ENCODE measurements around the gene ARHGAP18. TPM values are rescaled to one million over a fixed set of nuclear protein-coding genes. Genes with fewer than 3 reads are reported as not detected.
A peak's percentile ranks its signal among the peaks of the same experiment; 100 is the strongest.

Gene ARHGAP18
- polyA plus RNA-seq, 1 of the 3 experiments (the other 2 are of a cell fraction), result 25.0 TPM

GRCh38 chr6:129701721-129702455 is 8.1 kb downstream of the ARHGAP18 start (continued):
- TF ChIP-seq FOSL2 (IDR thresholded peaks at IDR 0.05; ENCODE audit: borderline replicate concordance, low read depth) (peak; percentile 69; the same call in 1 of the 2 replicates), ELF1 (IDR thresholded peaks at IDR 0.05) (no peak), NRF1 (IDR thresholded peaks at IDR 0.05; ENCODE audit: low read depth, low read length) (no peak), GABPA (IDR thresholded peaks at IDR 0.05; ENCODE audit: low read depth) (no peak), RCOR1 (IDR thresholded peaks at IDR 0.05; ENCODE audit: low read length) (no peak), EP300 (IDR thresholded peaks at IDR 0.05; ENCODE audit: borderline replicate concordance in 1 of 2, low read depth in 1 of 2, low read length in 1 of 2) (peak in 1 of 2 experiments; percentile 52; a peak in 1 of 4 replicates), EZH2phosphoT487 (IDR thresholded peaks at IDR 0.05; ENCODE audit: borderline replicate concordance, low read depth) (no peak), RFX5 (IDR thresholded peaks at IDR 0.05; ENCODE audit: low read length) (no peak), PBX3 (IDR thresholded peaks at IDR 0.05) (peak; percentile 75), USF2 (IDR thresholded peaks at IDR 0.05; ENCODE audit: borderline replicate concordance, low read depth, low read length) (no peak)

GRCh38 chr6:129700666-129701065 is 9.3 kb downstream of the ARHGAP18 start:
- 69% methylated on average over 2 of the region's 2 CpGs for WGBS (ENCODE audit: low lambda C conversion rate)
- Histone ChIP-seq H3K4me1 (ENCODE audit: control insufficient read depth in 1 of 2, insufficient read depth in 2 of 2, low read depth in 1 of 2, low read length in 1 of 2) (peaks cover 0 to 63% of the 10 kb centered on the region in 2 experiments; a peak in 2 of 4 replicates), H3K27me3 (ENCODE audit: insufficient read depth) (no peaks in the 10 kb centered on the region), H4K20me1 (ENCODE audit: insufficient read depth) (no peaks in the 10 kb centered on the region; the same call in 1 of the 2 replicates), H2AFZ (ENCODE audit: low read depth) (no peak overlapping the region), H3K4me2 (peak overlapping the region; percentile 80; the same call in 1 of the 2 replicates), H3K79me2 (ENCODE audit: insufficient read depth) (peaks cover 99% of the 10 kb centered on the region), H3K36me3 (replicated peaks in 1 of 2; ENCODE audit: control insufficient read depth in 1 of 2, insufficient read depth in 2 of 2, low read length in 1 of 2) (peaks cover 9 to 36% of the 10 kb centered on the region in 2 experiments), H3F3A (replicated peaks; ENCODE audit: insufficient read depth) (peaks cover 46% of the 10 kb centered on the region), H3K4me3 (ENCODE audit: low read depth in 2 of 2, low read length in 1 of 2) (no peak overlapping the region), H3K27ac (ENCODE audit: low read depth in 2 of 2, low read length in 1 of 2) (peak overlapping the region; percentile 47 to 97; a peak in 3 of 4 replicates), H3K9ac (peak overlapping the region; percentile 74; the same call in 1 of the 2 replicates), H3K9me3 (no peaks in the 10 kb centered on the region), H3K9me2 (no peaks in the 10 kb centered on the region)
- no peak for DNase-seq
- POLR2A ChIA-PET, result no interaction called here
- CTCF ChIA-PET, result interaction anchor here (2.2 kb wide), 1 partner anchor 103 kb away, joined by 5 read pairs; no protein-coding TSS in a partner anchor
- TF ChIP-seq MXI1 (IDR thresholded peaks at IDR 0.05; ENCODE audit: low read depth, low read length), result no peak
- TF ChIP-seq RCOR1 (IDR thresholded peaks at IDR 0.05; ENCODE audit: low read length), result no peak
- TF ChIP-seq MAX (IDR thresholded peaks at IDR 0.05; ENCODE audit: low read depth), result no peak
- TF ChIP-seq TCF12 (IDR thresholded peaks at IDR 0.05), result no peak

Data from SK-N-SH (cell line).